GM13977 (cell line): ENCODE results near the gene PML.

ENCODE experiments used
- DNase-seq: peaks from one replicate; pipeline ENCODE4 v3.0.0; 2012; ENCODE audit warnings: low spot score
- in situ Hi-C: fragments of 300-500 bp; cut with MboI; formaldehyde crosslinking; loops from one replicate; pipeline ENCODE4 v1.12.0; 2022; ENCODE audit warnings: low sequenced_read_pairs, low pct_unique_long_range_greater_than_20kb, mixed read lengths, inconsistent platforms; ENCODE audit not compliant: unreplicated experiment
- TF ChIP-seq, protein P1 (sequence below): IDR thresholded peaks from 2 replicates; pipeline ENCODE4 v1.5.1; 2012; ENCODE audit warnings: mild to moderate bottlenecking, control low read depth; ENCODE audit not compliant: insufficient read depth; ENCODE audit errors: extremely low read depth, missing control alignments

The PML gene

DNA sequence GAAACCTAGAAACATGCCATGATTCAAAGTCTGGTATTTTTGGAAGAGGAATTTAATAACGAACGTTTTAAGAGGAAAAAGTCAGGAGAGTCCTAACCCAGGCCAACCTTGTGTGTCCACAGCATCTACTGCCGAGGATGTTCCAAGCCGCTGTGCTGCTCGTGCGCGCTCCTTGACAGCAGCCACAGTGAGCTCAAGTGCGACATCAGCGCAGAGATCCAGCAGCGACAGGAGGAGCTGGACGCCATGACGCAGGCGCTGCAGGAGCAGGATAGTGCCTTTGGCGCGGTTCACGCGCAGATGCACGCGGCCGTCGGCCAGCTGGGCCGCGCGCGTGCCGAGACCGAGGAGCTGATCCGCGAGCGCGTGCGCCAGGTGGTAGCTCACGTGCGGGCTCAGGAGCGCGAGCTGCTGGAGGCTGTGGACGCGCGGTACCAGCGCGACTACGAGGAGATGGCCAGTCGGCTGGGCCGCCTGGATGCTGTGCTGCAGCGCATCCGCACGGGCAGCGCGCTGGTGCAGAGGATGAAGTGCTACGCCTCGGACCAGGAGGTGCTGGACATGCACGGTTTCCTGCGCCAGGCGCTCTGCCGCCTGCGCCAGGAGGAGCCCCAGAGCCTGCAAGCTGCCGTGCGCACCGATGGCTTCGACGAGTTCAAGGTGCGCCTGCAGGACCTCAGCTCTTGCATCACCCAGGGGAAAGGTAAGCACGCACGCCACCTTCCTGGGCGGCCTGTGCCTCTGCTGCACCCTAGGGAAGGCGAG lies 28.4 kb downstream of the PML start:
- DNase-seq: no peak
- TF ChIP-seq, protein P1, sequence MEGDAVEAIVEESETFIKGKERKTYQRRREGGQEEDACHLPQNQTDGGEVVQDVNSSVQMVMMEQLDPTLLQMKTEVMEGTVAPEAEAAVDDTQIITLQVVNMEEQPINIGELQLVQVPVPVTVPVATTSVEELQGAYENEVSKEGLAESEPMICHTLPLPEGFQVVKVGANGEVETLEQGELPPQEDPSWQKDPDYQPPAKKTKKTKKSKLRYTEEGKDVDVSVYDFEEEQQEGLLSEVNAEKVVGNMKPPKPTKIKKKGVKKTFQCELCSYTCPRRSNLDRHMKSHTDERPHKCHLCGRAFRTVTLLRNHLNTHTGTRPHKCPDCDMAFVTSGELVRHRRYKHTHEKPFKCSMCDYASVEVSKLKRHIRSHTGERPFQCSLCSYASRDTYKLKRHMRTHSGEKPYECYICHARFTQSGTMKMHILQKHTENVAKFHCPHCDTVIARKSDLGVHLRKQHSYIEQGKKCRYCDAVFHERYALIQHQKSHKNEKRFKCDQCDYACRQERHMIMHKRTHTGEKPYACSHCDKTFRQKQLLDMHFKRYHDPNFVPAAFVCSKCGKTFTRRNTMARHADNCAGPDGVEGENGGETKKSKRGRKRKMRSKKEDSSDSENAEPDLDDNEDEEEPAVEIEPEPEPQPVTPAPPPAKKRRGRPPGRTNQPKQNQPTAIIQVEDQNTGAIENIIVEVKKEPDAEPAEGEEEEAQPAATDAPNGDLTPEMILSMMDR: no peak
- in situ Hi-C loops: no loop called here

DNA sequence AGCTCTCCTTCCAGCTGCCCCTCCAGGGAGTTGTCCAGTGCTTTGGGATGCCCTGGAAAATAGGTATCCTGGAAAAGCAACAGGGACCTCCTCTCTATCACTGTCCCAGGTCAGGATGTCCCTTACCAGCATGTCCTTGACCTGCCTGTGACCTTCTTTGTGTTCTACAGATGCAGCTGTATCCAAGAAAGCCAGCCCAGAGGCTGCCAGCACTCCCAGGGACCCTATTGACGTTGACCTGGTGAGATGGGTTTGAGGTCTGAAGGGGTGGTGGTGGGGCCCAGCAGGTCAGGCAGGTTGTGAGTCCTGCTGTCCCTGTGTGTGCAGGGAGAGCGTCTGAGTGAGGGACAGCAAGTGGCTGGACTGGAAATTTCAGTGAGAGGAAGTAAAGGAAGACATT lies 30.2 kb downstream of the PML start:
- no peak for DNase-seq
- TF ChIP-seq, protein P1: no peak
- in situ Hi-C loops: no loop called here

DNA sequence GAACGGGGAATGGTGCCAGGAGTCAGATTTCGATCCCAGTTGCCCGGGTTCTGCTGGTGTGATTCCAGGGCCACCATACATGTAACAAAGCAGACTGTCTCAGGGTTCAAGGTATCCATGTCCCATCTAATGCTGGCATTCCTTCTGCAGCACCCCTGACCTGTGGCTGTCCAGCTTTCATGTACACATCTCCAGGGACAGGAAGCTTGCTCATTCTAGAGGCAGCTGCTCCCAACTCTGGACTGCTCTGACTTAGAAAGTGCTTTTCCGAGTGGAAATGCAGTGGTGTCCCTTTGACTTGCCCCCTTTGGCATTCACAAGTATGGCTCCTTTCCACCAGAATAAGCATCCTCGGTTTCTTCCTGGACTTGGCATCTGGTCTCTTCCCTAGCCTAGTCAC lies 30.9 kb downstream of the PML start:
- no peak for DNase-seq
- in situ Hi-C loops: no loop called here
- TF ChIP-seq, protein P1: no peak

DNA sequence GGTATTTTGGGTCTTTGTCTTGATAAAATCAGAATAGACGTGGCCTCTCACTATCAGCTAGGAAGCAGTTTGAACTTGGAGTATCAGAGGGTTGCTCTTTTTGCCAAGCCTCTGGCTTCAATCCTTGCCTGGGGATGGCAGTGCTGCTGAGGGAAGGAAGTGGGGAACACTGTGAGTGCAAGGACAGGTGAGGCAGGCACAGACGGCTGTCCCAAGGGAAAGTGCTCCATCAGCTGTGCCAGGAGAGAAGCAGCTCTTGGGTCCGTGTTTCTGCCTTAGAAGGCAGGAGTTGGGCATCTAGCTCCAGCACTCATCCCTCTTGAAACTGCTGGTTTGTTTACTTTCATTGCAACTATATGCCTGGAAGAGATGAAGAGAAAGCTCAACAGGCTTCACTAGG lies 33.2 kb downstream of the PML start:
- no peak for DNase-seq
- in situ Hi-C loops: no loop called here
- TF ChIP-seq, protein P1: no peak

DNA sequence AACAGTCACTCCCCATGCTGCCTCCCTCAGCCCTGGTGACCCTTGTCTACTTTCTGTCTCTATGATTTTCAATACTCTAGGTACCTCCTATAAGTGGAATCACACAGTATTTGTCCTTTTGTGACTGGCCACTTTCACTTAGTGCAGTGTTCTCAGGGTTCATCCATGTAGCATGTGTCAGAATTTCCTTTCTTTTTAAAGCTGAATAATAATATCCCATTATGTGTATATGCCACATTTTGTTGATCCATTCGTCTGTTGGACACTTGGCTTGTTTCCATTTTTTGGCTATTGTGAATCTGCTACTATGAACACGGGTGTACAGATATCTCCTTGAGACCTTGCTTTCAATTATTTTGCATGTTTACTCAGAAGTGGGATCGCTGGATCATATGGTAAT lies 34.1 kb downstream of the PML start:
- in situ Hi-C loops: no loop called here
- no peak for DNase-seq
- TF ChIP-seq, protein P1: no peak

DNA sequence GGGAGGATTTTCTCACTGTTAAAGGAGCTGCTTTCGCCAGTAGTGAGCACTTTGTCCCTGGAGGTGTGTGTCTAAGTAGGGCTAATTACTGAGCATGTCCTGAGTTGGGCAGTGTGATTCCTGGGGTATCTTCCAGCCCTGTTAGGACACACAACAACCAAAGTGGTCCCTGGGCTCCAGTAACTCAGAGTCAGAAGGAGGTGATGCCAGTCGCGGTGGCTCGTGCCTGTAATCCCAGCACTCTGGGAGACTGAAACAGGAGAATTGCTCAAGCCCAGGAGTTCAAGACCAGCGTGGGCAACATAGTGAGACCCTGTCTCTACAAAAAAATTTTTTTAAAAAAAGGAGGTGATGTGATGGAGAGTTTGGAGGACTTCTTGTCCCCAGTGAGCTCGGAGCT lies 37.5 kb downstream of the PML start:
- in situ Hi-C loops: no loop called here
- TF ChIP-seq, protein P1: no peak
- DNase-seq: no peak
